Transverse colon (tissue), 4 donors: ENCODE results near the gene EPHB6. TPM values are rescaled to one million over a fixed set of nuclear protein-coding genes. Genes with fewer than 3 reads are reported as not detected.

Experiments used
- DNase-seq: peaks from one replicate; pipeline ENCODE4 v3.0.0-alpha.2; 2019
- H3K27ac ChIP-seq, 4 donors: fragments of 200-600 bp; sonication (generic); 2 replicates each; pipeline ENCODE4 v1.5.1; 2016 to 2018; ENCODE audit warnings: inconsistent platforms in 4 of 4
- H3K27me3 ChIP-seq: fragments of 200-600 bp; sonication (generic); 2 replicates; pipeline ENCODE4 v1.5.1; 2017; ENCODE audit warnings: inconsistent platforms
- H3K36me3 ChIP-seq, 4 donors: fragments of 200-600 bp; sonication (generic); 2 replicates each; pipeline ENCODE4 v1.5.1; 2017 to 2019; ENCODE audit warnings: inconsistent platforms in 4 of 4
- H3K4me1 ChIP-seq, 4 donors: fragments of 200-600 bp; sonication (generic); 2 replicates each; pipeline ENCODE4 v1.5.1; 2017 to 2020; ENCODE audit warnings: inconsistent platforms in 4 of 4
- H3K4me3 ChIP-seq, 4 donors: fragments of 200-600 bp; sonication (generic); 1 replicate in 1 of 4; 2 replicates in 3 of 4; pipeline versions ENCODE4 v1.5.1 to v1.6.1; 2017 to 2019; ENCODE audit warnings: inconsistent platforms in 4 of 4
- H3K9me3 ChIP-seq, 2 donors: fragments of 200-600 bp; sonication (generic); 2 replicates each; pipeline ENCODE4 v1.5.1; 2017 to 2019; ENCODE audit warnings: inconsistent platforms in 2 of 2
- EP300 ChIP-seq: sonication (generic); formaldehyde crosslinking; IDR thresholded peaks from one replicate; pipeline ENCODE4 v1.6.1; 2017; ENCODE audit warnings: antibody characterized with exemption, low read depth
- POLR2A ChIP-seq: fragments of 450-650 bp; IDR thresholded peaks from one replicate; pipeline ENCODE4 v1.6.1; 2016; ENCODE audit warnings: antibody characterized with exemption, mild to moderate bottlenecking, moderate library complexity
- POLR2AphosphoS5 ChIP-seq, 3 donors: sonication (generic); formaldehyde crosslinking; IDR thresholded peaks; one replicate each; pipeline ENCODE4 v1.6.1; 2016; ENCODE audit warnings: antibody characterized with exemption in 3 of 3
- WGBS, 2 donors: methylation state at CpG; one replicate each; pipeline ENCODE4 v1.1.5; 2018; ENCODE audit warnings: low coverage in 1 of 2; 5-methylcytosine and 5-hydroxymethylcytosine counted together
- in situ Hi-C, 4 donors: fragments of 200-750 bp; cut with MboI; loops; one replicate each; pipeline versions ENCODE4 v1.15.0 to v1.15.1; 2017; ENCODE audit warnings: low sequenced_read_pairs in 3 of 4, low pct_ligation_motif_present in 1 of 4, low pct_unique_long_range_greater_than_20kb in 1 of 4
- intact Hi-C: fragments of 100-400 bp; cut with DNase I; formaldehyde crosslinking; loops from one replicate; pipeline ENCODE4 v1.15.1; 2023; ENCODE audit warnings: low total_unique reads
- total RNA-seq, 4 donors: library from RNA; depleted of rRNA; stranded (reverse); fragments of >200 nt; gene quantifications; one replicate each; pipeline ENCODE4 v1.1.0, GENCODE V29; 2016
- TF ChIP-seq, protein P1 (sequence below), 5 experiments: fragments of 200-600 bp in 3 of 5; fragments of 450-650 bp in 2 of 5; sonication (generic) in 3 of 5; IDR thresholded peaks; 1 replicate in 2 of 5; 2 replicates in 3 of 5; pipeline ENCODE4 v1.5.1; 2016 to 2017; ENCODE audit warnings: antibody characterized with exemption in 5 of 5, inconsistent platforms in 3 of 5, mild to moderate bottlenecking in 2 of 5, moderate library complexity in 1 of 5

Gene EPHB6
- total RNA-seq, 4 donors from 2014 or later, result 2.9 to 10.2 (median 4.5) TPM

DNA sequence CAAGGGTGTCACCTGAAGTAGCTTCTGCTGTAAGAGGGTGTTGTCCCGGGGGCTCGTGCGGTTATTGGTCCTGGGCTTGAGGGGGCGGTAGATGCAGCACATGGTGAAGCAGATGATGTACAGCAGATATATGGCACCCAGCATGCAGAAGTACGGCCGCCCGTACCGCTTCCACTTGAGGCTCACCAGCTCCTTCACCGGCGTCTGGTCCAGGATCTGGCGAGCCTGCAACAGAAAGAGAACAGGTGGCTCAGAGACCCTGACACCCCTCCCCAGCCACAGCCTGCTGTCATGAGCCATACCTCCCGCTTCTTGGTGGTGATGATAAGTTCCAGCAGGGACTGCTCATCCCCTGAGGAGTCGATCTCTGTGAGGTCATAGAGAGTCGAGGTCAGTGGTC is 20.6 kb downstream of the EPHB6 start:
- in situ Hi-C loops, result loop anchor here in 1 of 4 donors (10.0 to 25.0 kb wide), 2 partner anchors 129 to 337 kb away; partner anchors contain the start of gene TAS2R40
- TF ChIP-seq, protein P1, sequence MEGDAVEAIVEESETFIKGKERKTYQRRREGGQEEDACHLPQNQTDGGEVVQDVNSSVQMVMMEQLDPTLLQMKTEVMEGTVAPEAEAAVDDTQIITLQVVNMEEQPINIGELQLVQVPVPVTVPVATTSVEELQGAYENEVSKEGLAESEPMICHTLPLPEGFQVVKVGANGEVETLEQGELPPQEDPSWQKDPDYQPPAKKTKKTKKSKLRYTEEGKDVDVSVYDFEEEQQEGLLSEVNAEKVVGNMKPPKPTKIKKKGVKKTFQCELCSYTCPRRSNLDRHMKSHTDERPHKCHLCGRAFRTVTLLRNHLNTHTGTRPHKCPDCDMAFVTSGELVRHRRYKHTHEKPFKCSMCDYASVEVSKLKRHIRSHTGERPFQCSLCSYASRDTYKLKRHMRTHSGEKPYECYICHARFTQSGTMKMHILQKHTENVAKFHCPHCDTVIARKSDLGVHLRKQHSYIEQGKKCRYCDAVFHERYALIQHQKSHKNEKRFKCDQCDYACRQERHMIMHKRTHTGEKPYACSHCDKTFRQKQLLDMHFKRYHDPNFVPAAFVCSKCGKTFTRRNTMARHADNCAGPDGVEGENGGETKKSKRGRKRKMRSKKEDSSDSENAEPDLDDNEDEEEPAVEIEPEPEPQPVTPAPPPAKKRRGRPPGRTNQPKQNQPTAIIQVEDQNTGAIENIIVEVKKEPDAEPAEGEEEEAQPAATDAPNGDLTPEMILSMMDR (IDR thresholded peaks at IDR 0.05), result no peak
- TF ChIP-seq POLR2AphosphoS5 (IDR thresholded peaks at IDR 0.05), result no peak
- no peak for TF ChIP-seq POLR2A
- TF ChIP-seq EP300, result no peak

DNA sequence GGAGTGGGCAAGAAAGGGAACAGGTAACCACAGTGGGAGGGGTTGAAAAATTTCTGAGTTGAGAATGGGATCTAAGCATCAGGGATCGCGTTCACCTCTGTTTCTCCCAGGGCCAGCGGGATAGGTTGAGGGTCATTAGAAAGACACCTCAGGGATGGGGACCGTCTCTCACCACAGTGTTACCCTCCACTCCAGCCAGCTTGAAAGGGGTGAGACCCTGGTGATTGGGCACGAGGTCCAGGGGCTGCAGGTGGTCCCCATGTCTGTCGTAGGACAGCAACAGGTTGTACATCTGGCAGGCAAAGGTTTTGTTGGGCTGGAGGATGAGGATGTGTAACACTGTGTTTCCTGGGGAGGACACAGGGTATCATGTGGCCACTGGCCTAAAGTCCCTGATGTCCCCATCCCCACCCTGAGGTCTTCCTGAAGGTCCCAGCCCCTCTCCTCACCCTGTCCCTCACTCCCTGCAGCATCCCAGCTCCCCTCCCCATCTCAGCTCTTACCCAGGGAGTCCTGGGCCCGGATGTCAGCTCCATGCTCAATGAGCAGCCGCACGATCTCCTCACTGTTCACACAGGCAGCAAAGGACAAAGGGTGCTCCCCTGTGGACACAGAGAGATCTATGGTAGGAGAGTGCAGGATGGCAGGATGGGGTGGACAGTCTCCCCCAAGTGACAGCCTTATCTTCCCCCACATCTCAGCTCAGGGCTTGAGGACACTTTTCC is 21.5 kb downstream of the EPHB6 start:
- DNase-seq, result no peak

More for the DNA sequence above, 20.6 kb downstream of the EPHB6 start:
- Histone ChIP-seq H3K4me3 (no peak overlapping the region), H3K27me3 (no peaks in the 10 kb centered on the region), H3K9me3 (no peaks in the 10 kb centered on the region), H3K27ac (no peak overlapping the region), H3K4me1 (no peaks in the 10 kb centered on the region), H3K36me3 (no peaks in the 10 kb centered on the region)
- DNase-seq, result no peak
- WGBS, 2 donors, result 94% methylated on average over 14 of the region's 14 CpGs; no CpG with 5 or more reads in 1 of the 2 donors
- intact Hi-C loops, result loop anchor here (10.0 kb wide), 1 partner anchor 339 kb away; no protein-coding TSS in a partner anchor

DNA sequence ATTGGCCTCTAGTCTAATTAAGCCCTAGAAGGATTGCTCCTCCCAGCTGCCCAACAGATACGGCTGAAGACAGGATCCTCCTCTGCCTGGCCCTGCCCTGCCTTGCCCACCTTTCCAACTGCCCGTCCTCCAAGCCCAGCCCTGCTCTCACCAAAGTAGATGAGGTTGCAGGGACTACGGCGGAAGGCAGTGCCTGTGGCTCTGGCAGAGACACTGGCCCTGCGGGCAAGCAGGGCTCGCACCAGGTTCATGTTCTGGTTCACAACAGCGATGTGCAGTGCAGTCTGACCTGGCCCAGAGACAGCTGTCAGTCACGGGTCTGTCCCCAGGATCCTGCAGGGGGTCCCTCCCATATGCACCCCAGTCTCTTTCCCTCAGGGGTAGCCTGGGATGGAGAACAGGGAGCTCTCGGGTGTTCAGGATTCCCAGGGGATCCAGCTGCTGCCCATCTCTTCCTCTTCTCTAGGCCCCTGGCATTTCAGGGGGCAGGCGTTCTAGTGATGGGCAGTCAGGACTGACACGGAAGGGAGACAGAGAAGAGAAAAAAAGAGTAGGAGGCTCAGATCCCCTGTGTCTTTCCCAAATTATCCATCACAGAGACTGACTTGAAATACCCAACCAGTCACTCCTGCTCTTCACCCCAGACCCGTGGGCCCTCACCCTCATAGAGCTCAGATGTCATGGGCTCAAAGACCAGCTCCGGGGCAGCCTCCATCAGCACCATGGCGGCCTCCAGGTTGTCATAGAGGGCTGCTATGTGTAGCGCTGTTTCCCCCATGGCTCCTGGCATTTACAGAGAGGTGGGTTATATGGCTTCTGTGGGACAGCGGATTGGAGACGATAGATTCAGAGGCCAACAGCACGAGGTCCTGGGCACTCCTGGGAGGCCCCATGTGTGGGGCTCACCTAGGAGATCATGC is 22.4 kb downstream of the EPHB6 start:
- intact Hi-C loops, result loop anchor here (10.0 kb wide), 1 partner anchor 338 kb away; no protein-coding TSS in a partner anchor

More for the DNA sequence above, 21.5 kb downstream of the EPHB6 start:
- TF ChIP-seq POLR2A, result no peak
- TF ChIP-seq EP300, result no peak
- TF ChIP-seq, protein P1 (IDR thresholded peaks at IDR 0.05), result no peak
- no peak for TF ChIP-seq POLR2AphosphoS5 (IDR thresholded peaks at IDR 0.05)
- Histone ChIP-seq H3K27me3 (no peaks in the 10 kb centered on the region), H3K36me3 (no peaks in the 10 kb centered on the region), H3K4me1 (no peaks in the 10 kb centered on the region), H3K9me3 (no peaks in the 10 kb centered on the region), H3K27ac (no peak overlapping the region), H3K4me3 (no peak overlapping the region)
- intact Hi-C loops, result loop anchor here (10.0 kb wide), 1 partner anchor 338 kb away; no protein-coding TSS in a partner anchor
- 87% methylated on average over 9 of the region's 9 CpGs; no CpG with 5 or more reads in 1 of the 2 donors for WGBS, 2 donors
- in situ Hi-C loops, result loop anchor here in 1 of 4 donors (10.0 to 25.0 kb wide), 2 partner anchors 128 to 336 kb away; partner anchors contain the start of gene TAS2R40

More for the DNA sequence above, 22.4 kb downstream of the EPHB6 start:
- Histone ChIP-seq H3K4me3 (no peak overlapping the region), H3K27ac (no peak overlapping the region), H3K27me3 (no peaks in the 10 kb centered on the region), H3K36me3 (no peaks in the 10 kb centered on the region), H3K4me1 (no peaks in the 10 kb centered on the region), H3K9me3 (no peaks in the 10 kb centered on the region)
- TF ChIP-seq POLR2A (no peak), POLR2AphosphoS5 (IDR thresholded peaks at IDR 0.05) (no peak), EP300 (no peak)
- TF ChIP-seq, protein P1 (IDR thresholded peaks at IDR 0.05), result no peak
- in situ Hi-C loops, result loop anchor here in 1 of 4 donors (10.0 to 25.0 kb wide), 2 partner anchors 128 to 335 kb away; partner anchors contain the start of gene TAS2R40
- DNase-seq, result no peak
- 14 to 83% methylated on average over 1 to 18 of the region's 18 CpGs for WGBS, 2 donors
